NCI-H1417 (cell line): Measurements from ENCODE around the gene IRAK1BP1.
"Not testable (repeated sequence)": the region's sequence is repeated elsewhere in the genome, so short reads cannot be mapped to it uniquely, and the experiment has no call there.

ENCODE experiments used
- DNase-seq, 3 experiments: peaks; one replicate each; lab custom pipeline; 2025; lab: John Stamatoyannopoulos, UW

IRAK1BP1 gene

GRCh38 chr6:78889901-78890300, 22.6 kb downstream of the IRAK1BP1 start:
- DNase-seq: not testable (repeated sequence)

GRCh38 chr6:78896227-78896626, 28.9 kb downstream of the IRAK1BP1 start:
- no peak for DNase-seq

- DNase-seq: no peak
Measured at GRCh38 chr6:78908621-78909020, 41.3 kb downstream of the IRAK1BP1 start.

- DNase-seq: no peak
Measured at GRCh38 chr6:78909391-78909790, 42.0 kb downstream of the IRAK1BP1 start.

GRCh38 chr6:78910010-78910409, 42.7 kb downstream of the IRAK1BP1 start:
- no peak for DNase-seq

GRCh38 chr6:78910591-78911171, 43.3 kb downstream of the IRAK1BP1 start:
- DNase-seq: no peak

GRCh38 chr6:78911218-78911940, 44.0 kb downstream of the IRAK1BP1 start:
- DNase-seq: no peak

GRCh38 chr6:78916411-78916810, 49.1 kb downstream of the IRAK1BP1 start:
- no peak for DNase-seq

GRCh38 chr6:78917788-78918187, 50.4 kb downstream of the IRAK1BP1 start:
- no peak for DNase-seq

GRCh38 chr6:78921168-78921567, 53.8 kb downstream of the IRAK1BP1 start:
- DNase-seq: not testable (repeated sequence)

- no peak for DNase-seq
Measured at GRCh38 chr6:78925317-78925716, 58.0 kb downstream of the IRAK1BP1 start.

GRCh38 chr6:78935553-78935952, 68.2 kb downstream of the IRAK1BP1 start:
- no peak for DNase-seq

- no peak for DNase-seq
Measured at GRCh38 chr6:78936515-78936914, 69.2 kb downstream of the IRAK1BP1 start.

- no peak for DNase-seq
Measured at GRCh38 chr6:78942446-78942845, 75.1 kb downstream of the IRAK1BP1 start.

GRCh38 chr6:78947529-78947928, 80.2 kb downstream of the IRAK1BP1 start:
- no peak for DNase-seq

- DNase-seq: no peak
Measured at GRCh38 chr6:78947962-78948361, 80.6 kb downstream of the IRAK1BP1 start.

GRCh38 chr6:78948785-78949184, 81.4 kb downstream of the IRAK1BP1 start:
- no peak for DNase-seq

- no peak for DNase-seq
Measured at GRCh38 chr6:78952362-78952761, 85.0 kb downstream of the IRAK1BP1 start.
